CD4-positive, alpha-beta T cell treated with Interleukin-15 for 4 hours (primary cell): ENCODE measurements around the gene CTRB2.

Source experiments
- DNase-seq: peaks from one replicate; pipeline ENCODE4 v3.0.0-alpha.2; 2020; ENCODE audit warnings: low spot score

Gene CTRB2

GRCh38 chr16:75206749-75207451, at the start of gene CTRB2:
Gene CTRB2 (minus strand): TSS chr16:75207161. CDS start chr16:75207141, 20 bp downstream.
- DNase-seq, result no peak

- DNase-seq, result no peak
These were observed 49.2 kb upstream of the CTRB2 start for GRCh38 chr16:75256059-75256571.

- no peak for DNase-seq
These were observed 47.4 kb upstream of the CTRB2 start for GRCh38 chr16:75254359-75254837.

DNA sequence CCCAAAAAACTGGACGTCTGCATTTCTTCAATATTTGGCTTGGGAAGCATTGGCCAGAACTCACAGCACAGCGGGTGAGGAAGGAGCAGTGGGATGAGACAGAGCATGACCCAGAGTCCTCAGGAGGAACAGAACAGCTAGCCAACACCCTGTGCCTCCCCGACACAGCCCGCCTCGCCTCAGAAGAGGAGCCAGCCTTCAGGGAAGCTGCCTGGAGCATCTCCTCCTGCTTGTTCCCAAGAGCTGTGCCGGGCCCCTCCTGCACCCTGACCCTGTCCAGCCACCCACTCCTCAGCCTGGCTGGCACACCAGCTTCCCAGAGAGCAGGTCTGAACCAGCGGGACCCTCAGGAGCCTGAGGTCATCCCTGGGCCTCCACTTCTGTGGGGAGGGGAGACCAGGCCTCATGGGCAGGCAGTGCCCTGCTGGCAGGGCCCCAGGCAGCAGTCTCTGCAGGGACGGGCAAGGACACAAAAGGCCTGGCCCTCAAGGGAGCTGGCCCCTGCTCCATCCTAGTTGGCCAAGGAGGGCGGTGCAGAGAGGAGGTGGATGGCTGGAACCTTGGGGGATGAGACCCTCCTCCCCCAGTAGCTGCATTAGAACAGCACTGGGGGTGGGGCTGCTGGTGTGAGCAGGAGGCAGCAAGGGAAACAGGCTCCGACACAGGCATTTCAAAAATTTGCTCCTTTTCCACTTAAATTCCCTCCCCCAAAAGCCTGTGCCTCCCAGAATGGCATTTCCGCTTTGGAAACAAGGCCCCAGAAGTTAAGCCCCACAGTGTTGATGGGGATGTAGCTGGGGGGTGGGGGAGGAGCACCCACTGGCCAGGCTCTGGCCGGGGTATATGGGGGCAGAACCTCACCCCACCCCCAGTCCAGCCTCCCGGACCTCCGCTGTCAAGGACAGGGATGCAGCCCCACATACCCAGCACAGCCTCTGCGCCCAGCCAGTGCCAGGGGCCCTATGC, 46.3 kb upstream of the CTRB2 start:
- DNase-seq, result no peak

DNA sequence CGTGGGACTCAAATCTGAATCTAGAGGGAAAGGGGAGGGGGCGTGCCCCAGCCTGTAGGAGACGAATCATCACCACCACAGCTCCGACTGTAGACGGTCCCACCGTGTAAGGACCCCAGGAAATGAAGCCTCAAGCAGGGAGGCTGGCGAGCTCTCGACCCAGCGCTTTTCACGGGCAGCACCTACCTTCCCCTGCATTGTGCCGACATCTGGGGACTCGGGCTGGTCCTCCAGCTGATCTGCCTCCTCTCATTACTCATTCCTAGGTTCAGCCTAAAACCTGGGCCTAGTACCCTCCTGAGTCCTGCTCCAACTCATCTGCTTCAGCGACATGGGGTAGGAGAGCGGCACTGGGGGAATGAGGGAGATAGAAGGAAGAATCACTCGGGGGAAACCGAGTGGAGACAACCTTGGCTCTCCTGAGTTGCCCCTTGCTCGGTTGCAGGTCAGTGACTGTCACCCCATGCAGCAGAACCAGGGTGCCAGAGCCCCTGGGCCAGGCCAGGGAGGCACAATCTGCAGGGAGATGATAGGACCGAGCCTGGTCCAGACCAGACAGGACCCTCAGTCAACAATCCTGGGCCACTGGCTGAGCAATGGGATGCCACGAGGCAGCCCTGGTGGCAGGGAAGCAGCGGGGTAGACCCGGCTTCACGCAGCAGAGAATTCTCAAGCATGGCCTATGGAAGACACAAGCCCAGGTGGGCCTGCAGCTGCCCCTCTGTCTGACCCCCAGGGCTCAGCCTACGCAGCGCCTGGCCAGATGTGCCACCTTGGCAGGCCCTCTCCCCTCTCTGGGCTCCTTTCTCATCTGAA, 45.3 kb upstream of the CTRB2 start:
- no peak for DNase-seq

DNA sequence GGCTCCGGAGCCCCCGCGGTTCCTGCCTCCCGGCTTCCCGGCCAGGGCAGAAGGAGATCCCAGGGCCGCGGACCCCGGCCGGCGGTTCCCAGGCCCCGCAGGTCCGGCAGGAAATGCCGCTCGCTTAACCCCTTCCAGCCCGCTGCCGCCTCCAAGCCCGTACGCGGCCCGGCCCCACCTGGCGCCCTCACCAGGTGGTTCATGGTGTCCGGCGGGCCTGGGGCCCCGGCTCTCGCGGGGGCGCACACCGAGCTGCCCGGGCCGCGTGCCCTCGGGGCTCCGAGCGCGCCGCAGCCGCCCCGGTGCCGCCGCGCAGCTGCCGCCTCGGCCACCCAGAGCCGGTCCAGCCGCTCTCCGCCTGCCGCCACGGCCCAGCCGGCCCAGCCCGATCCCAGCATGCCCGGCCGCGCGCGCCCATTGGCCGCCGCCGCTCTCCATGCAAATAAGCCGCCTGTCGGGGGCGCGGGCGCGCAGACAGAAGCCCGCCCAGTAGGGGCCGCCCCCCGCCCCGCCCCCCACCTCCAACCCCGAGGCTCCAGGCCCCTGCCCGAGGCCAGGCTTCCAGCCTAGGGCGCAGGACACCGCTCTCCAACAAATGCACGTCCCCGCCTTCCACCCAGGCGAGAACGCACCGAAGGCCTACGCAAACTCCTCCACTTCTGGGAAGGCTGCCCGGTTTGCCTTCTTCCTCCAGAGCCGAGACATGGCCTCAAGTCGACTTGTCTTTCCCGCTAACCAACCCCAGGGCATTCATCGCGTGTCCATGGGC, 44.5 kb upstream of the CTRB2 start, which contains the start of gene BCAR1:
BCAR1 (minus strand) TSS at position 345 of the 769 bp plus-strand sequence; CDS start at position 203, 142 bp downstream.
- DNase-seq, result no peak

DNA sequence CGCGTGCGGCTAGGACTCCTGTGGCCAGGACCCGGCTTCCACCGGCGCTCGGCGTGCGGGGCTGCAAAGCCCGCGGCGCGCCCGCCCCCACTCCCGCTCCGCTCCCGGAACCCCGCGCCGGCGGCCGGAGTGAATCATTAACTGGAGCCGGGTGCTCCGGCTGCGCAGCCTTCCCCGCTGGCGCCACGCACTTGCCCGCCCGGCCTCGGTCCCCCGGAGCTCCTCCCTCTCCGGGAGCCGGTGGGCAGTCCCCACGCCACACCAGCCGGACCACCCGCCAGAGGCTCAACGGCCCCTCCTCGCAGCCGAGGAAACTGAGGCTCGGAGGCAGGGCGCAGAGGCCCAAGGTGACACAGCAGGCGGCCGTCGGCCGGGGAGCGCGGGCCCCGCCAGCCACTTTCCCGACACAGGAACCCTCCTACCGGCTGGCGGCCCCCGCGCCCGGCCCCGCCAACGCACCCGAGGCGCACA, 43.9 kb upstream of the CTRB2 start:
- DNase-seq, result no peak

- no peak for DNase-seq
These were observed 43.3 kb upstream of the CTRB2 start for GRCh38 chr16:75250089-75250808.

GRCh38 chr16:75249441-75249840, 42.5 kb upstream of the CTRB2 start:
- no peak for DNase-seq

- no peak for DNase-seq
These were observed 41.8 kb upstream of the CTRB2 start for GRCh38 chr16:75248536-75249380.

DNA sequence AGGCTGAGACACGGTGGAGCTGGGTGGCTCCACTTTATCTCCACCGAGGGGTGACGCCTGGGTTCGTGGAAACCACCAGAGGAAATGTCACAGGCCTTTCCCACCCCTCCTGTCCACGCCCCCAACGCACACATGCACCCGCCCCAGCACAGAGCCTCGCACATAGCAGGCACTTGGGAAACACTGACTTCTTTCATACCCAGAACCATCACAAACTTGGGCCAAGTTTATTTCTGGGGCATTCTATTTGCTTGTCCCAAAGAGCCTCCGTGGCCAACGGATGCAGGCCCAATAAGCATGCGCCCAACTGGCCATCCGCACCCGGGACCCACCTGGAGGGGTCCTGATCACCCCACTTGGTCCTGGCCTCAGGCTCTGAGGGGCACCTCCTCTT, 41.2 kb upstream of the CTRB2 start:
- no peak for DNase-seq

GRCh38 chr16:75247249-75247648, 40.3 kb upstream of the CTRB2 start:
- DNase-seq, result no peak

DNA sequence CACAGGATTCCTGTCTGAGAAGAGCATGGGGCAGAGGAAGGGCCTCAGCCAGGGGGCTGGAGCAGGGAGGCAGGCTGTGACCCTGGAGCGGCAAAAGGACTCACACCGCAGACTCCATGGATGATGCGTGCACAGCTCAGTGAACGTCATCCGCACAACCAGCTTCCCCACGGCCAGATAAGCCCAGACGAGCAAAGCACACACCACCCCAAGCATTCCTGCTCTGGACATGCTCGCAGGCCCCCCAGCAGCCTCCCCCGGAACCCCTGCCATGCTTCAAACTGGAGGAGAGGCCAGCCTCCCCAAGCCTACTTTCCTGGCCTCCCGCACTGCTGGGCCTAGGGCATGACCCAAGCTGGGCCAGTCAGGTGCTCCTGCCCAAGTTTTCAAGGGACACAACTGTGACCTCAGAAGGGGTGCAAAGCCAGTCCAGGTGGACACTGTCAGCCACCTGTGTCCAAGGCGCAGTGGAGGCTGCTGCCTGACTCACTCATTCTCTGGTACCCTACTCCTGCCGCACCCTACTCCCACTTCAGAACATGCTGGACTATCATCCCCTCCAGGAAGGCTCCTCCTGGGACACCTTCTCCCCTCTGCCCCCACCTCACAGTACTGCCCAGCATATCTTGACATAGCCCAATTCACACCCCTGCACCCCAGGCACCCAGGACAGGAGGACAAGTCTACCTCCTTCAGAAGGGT, 39.7 kb upstream of the CTRB2 start:
- DNase-seq, result no peak

- no peak for DNase-seq
These were observed 38.1 kb upstream of the CTRB2 start for GRCh38 chr16:75244844-75245758.

DNA sequence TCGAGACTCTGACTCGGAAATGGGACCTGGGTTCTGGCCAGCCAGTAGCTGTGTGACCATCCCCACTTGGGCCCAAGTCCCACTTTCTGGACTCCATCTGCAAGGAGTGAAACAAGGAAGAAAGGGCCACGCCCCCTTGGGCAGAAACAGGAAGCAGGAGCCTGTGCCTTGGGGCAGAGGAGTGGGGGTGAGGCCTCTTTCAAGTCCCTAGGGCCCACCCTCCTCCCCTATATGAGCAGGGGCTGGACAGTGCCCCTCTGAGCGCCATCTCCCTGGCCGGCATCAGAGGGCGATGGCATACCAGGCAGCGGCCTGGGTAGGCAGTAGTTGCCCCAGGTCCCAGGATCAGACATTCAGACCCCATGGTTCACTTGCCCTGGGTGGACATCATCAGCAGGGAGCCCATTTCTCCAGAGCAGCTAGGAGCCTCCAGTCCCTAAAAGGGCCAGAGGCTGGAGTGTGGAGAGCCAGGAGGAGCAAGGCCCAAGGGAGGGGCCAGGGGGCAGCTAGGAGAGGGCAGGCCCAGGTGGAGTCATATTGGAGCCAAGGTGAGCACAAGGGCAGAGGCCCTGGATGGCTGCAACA, 37.4 kb upstream of the CTRB2 start:
- no peak for DNase-seq

- no peak for DNase-seq
These were observed 36.8 kb upstream of the CTRB2 start for GRCh38 chr16:75243667-75244224.
